LNCaP clone FGC (cell line): ENCODE results near the gene RIT1.
"Not testable (repeated sequence)": the region's sequence is repeated elsewhere in the genome, so short reads cannot be mapped to it uniquely, and the experiment has no call there.

Source experiments
- DNase-seq: peaks from one replicate; pipeline ENCODE4 v3.0.0-alpha.2; 2011; ENCODE audit warnings: low read depth
- H3K4me3 ChIP-seq: 2 replicates; pipeline ENCODE4 v1.5.1; 2011; ENCODE audit warnings: mild to moderate bottlenecking, low read depth, low read length, control low read depth
- TF ChIP-seq, protein P1 (sequence below): IDR thresholded peaks from 2 replicates; pipeline ENCODE4 v1.5.1; 2012; ENCODE audit warnings: mild to moderate bottlenecking; ENCODE audit not compliant: control insufficient read depth, insufficient read depth; ENCODE audit errors: extremely low read depth

RIT1 gene

GRCh38 chr1:155933591-155934096 lies 22.5 kb upstream of the RIT1 start:
- TF ChIP-seq, protein P1, sequence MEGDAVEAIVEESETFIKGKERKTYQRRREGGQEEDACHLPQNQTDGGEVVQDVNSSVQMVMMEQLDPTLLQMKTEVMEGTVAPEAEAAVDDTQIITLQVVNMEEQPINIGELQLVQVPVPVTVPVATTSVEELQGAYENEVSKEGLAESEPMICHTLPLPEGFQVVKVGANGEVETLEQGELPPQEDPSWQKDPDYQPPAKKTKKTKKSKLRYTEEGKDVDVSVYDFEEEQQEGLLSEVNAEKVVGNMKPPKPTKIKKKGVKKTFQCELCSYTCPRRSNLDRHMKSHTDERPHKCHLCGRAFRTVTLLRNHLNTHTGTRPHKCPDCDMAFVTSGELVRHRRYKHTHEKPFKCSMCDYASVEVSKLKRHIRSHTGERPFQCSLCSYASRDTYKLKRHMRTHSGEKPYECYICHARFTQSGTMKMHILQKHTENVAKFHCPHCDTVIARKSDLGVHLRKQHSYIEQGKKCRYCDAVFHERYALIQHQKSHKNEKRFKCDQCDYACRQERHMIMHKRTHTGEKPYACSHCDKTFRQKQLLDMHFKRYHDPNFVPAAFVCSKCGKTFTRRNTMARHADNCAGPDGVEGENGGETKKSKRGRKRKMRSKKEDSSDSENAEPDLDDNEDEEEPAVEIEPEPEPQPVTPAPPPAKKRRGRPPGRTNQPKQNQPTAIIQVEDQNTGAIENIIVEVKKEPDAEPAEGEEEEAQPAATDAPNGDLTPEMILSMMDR: no peak
- no peak for DNase-seq
- peak overlapping the region; percentile 90 for H3K4me3 ChIP-seq

- peak overlapping the region; percentile 90 for H3K4me3 ChIP-seq
- TF ChIP-seq, protein P1: no peak
- no peak for DNase-seq
These were observed 21.3 kb upstream of the RIT1 start for GRCh38 chr1:155932487-155932886.

- no peak overlapping the region for H3K4me3 ChIP-seq
- no peak for DNase-seq
- TF ChIP-seq, protein P1: no peak
These were observed 20.9 kb upstream of the RIT1 start for GRCh38 chr1:155932081-155932480.

DNA sequence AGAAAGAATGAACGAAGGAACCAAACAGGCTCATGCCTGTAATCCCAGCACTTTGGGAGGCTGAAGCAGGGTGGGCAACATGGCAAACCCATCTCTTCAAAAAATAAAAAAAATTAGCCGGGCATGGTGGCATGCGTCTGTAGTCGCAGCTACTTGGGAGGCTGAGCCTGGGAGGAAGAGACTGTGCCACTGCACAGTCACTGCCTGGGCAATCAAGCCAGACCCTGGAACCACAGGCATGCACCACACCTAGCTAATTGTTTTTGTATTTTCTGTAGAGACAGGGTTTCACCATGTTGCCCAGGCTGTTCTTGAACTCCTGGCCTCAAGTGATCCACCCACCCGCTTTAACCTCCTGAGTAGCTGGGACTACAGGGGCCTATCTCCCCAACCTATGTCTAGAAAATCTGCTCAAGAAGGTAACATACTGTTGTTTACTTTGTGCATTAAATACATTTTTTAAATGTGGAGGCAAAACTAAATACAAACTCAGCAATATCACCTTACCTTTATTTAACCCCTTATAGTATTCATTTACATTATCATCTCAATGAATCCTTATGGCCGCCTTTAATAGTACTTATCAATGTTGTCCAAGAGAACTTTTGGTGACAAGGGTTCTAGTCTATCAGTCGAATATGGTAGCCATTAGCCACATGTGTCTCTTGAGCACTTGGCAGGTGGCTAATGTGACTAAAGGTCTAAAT lies 20.3 kb upstream of the RIT1 start:
- H3K4me3 ChIP-seq: no peak overlapping the region
- no peak for DNase-seq
- TF ChIP-seq, protein P1: no peak

DNA sequence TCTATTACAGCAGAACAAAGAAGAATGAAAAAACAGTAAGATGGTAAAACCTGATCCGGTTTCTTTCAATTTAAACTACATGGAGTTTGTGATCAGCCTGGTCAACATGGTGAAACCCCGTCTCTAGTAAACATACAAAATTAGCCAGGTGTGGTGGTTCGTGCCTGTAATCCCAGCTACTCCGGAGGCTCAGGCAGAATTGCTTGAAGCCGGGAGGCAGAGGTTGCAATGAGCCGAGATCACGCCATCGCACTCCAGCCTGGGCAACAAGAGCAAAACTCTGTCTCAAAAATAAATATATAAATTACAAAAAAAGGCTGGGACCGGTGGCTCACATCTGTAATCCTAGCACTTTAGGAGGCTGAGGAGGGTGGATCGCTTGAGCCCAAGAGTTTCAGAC lies 19.6 kb upstream of the RIT1 start:
- H3K4me3 ChIP-seq, DNase-seq: not testable (repeated sequence)

GRCh38 chr1:155929057-155929456 lies 17.9 kb upstream of the RIT1 start:
- DNase-seq: no peak
- H3K4me3 ChIP-seq: no peak overlapping the region
- TF ChIP-seq, protein P1: no peak

- no peak overlapping the region for H3K4me3 ChIP-seq
- DNase-seq: no peak
- TF ChIP-seq, protein P1: no peak
These were observed 14.4 kb upstream of the RIT1 start for GRCh38 chr1:155925506-155925905.
